Neuronal stem cell (in vitro differentiated cells): ENCODE data around the gene GPI.

ENCODE experiments used
- DNase-seq: peaks from one replicate; pipeline ENCODE4 v3.0.0-alpha.2; 2013; ENCODE audit warnings: low spot score
- H2AFZ ChIP-seq: one replicate; pipeline ENCODE4 v1.6.1; 2013; ENCODE audit warnings: mild to moderate bottlenecking, low read length, inconsistent platforms
- H2AK5ac ChIP-seq: 2 replicates; pipeline ENCODE4 v1.6.1; 2013; ENCODE audit warnings: low read depth, mild to moderate bottlenecking, inconsistent platforms, low read length, moderate library complexity, mixed read lengths
- H2BK120ac ChIP-seq: 2 replicates; pipeline ENCODE4 v1.6.1; 2013; ENCODE audit warnings: low read depth, mild to moderate bottlenecking, inconsistent platforms, low read length, moderate library complexity, mixed read lengths
- H2BK12ac ChIP-seq: one replicate; pipeline ENCODE4 v1.6.1; 2013; ENCODE audit warnings: low read length, inconsistent platforms
- H2BK15ac ChIP-seq: 2 replicates; pipeline ENCODE4 v1.6.1; 2013; ENCODE audit warnings: mild to moderate bottlenecking, low read length, inconsistent platforms, mixed read lengths
- H2BK5ac ChIP-seq: one replicate; pipeline ENCODE4 v1.6.1; 2013; ENCODE audit warnings: inconsistent platforms, mild to moderate bottlenecking, low read length, moderate library complexity
- H3K14ac ChIP-seq: one replicate; pipeline ENCODE4 v1.6.1; 2013; ENCODE audit warnings: low read length, inconsistent platforms
- H3K18ac ChIP-seq: 2 replicates; pipeline ENCODE4 v1.6.1; 2013; ENCODE audit warnings: low read length, inconsistent platforms
- H3K23ac ChIP-seq: 2 replicates; pipeline ENCODE4 v1.6.1; 2013; ENCODE audit warnings: low read depth, mild to moderate bottlenecking, mixed read lengths, low read length, inconsistent platforms; ENCODE audit not compliant: poor library complexity
- H3K27ac ChIP-seq: replicated peaks from 3 replicates; pipeline ENCODE4 v1.5.1; 2013; ENCODE audit warnings: low read length, inconsistent platforms
- H3K27me3 ChIP-seq, 3 experiments: 2 replicates each; pipeline ENCODE4 v1.6.1; 2013; ENCODE audit warnings: low read length in 3 of 3, mild to moderate bottlenecking in 2 of 3, inconsistent platforms in 1 of 3, low read depth in 1 of 3, mixed read lengths in 1 of 3, moderate library complexity in 1 of 3; ENCODE audit not compliant: control insufficient read depth in 3 of 3, insufficient read depth in 3 of 3
- H3K36me3 ChIP-seq, 2 donors: replicated peaks in 1 of 2; 2 replicates each; pipeline ENCODE4 v1.6.1; 2013; ENCODE audit warnings: low read length in 2 of 2; ENCODE audit not compliant: control insufficient read depth in 2 of 2, insufficient read depth in 2 of 2
- H3K4ac ChIP-seq: 2 replicates; pipeline ENCODE4 v1.6.1; 2013; ENCODE audit warnings: inconsistent platforms, mild to moderate bottlenecking, low read length, moderate library complexity
- H3K4me1 ChIP-seq, 2 donors: 1 replicate in 1 of 2; 2 replicates in 1 of 2; pipeline ENCODE4 v1.6.1; 2013; ENCODE audit warnings: low read length in 2 of 2, low read depth in 1 of 2; ENCODE audit not compliant: control insufficient read depth in 2 of 2, insufficient read depth in 1 of 2
- H3K4me2 ChIP-seq: one replicate; pipeline ENCODE4 v1.6.1; 2013; ENCODE audit warnings: mild to moderate bottlenecking, low read length, inconsistent platforms; ENCODE audit not compliant: insufficient read depth, poor library complexity, severe bottlenecking
- H3K4me3 ChIP-seq, 2 donors: 2 replicates each; pipeline ENCODE4 v1.5.1; 2013; ENCODE audit warnings: low read length in 2 of 2, mild to moderate bottlenecking in 2 of 2, inconsistent platforms in 1 of 2, moderate library complexity in 1 of 2
- H3K79me1 ChIP-seq: one replicate; pipeline ENCODE4 v1.6.1; 2013; ENCODE audit warnings: low read depth, mild to moderate bottlenecking, inconsistent platforms, low read length, moderate library complexity
- H3K9ac ChIP-seq: one replicate; pipeline ENCODE4 v1.6.1; 2013; ENCODE audit warnings: mild to moderate bottlenecking, low read depth, low read length, inconsistent platforms; ENCODE audit not compliant: poor library complexity
- H3K9me3 ChIP-seq, 2 donors: replicated peaks in 1 of 2; 2 replicates each; pipeline versions ENCODE3 to v1.6.1; 2013; ENCODE audit warnings: low read length in 2 of 2, mild to moderate bottlenecking in 2 of 2, inconsistent platforms in 1 of 2, low read depth in 1 of 2, mixed read lengths in 1 of 2, moderate library complexity in 1 of 2; ENCODE audit not compliant: control insufficient read depth in 2 of 2, insufficient read depth in 1 of 2
- H4K8ac ChIP-seq: one replicate; pipeline ENCODE4 v1.6.1; 2013; ENCODE audit warnings: low read depth, mild to moderate bottlenecking, inconsistent platforms, low read length, moderate library complexity
- H4K91ac ChIP-seq: one replicate; pipeline ENCODE4 v1.6.1; 2013; ENCODE audit warnings: low read length, low read depth, mild to moderate bottlenecking, inconsistent platforms; ENCODE audit not compliant: poor library complexity
- WGBS, 2 donors: extraction: QIAGEN DNeasy Blood & Tissue Kit; methylation state at CpG; one replicate each; pipeline ENCODE4 v1.1.7; 2013; ENCODE audit warnings: missing lambda C conversion rate in 2 of 2, mixed read lengths in 1 of 2; ENCODE audit not compliant: insufficient read length in 2 of 2, insufficient replicate concordance in 1 of 2; ENCODE audit errors: extremely low coverage in 2 of 2; 5-methylcytosine and 5-hydroxymethylcytosine counted together

GPI gene

DNA sequence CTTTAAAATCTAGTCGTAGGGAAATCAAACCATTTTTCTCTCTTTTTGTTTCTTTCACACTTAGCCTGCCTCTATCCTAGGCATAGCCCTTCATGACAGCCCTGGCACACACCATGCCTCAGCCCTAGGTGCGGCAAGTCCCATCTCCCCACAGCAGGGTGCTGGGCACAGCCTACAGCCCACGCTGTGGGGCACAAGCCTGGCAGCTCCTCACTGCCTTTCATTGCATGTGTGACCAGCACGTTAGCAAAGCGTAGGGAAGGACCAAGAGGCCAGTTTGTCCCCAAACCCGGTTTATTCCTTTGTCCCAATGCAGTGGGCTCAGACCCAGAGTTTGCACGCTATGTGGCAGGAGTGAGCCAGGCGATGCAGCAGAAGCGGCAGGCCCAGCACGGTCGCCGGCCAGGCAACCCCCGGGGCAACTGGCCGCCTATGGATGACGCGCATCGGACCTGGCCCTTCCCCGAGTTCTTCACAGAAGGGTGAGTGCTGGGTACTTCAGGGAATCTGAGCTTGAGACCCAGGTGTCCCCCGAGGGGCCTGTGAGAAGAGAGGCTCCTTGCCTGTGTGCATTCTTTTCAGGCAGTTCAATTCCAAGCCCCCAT is 17.3 kb upstream of the GPI start:
- Histone ChIP-seq H3K27ac (no peak overlapping the region), H2BK12ac (no peak overlapping the region), H2BK5ac (peak overlapping the region; percentile 84), H2BK120ac (no peak overlapping the region), H3K4me2 (no peak overlapping the region), H4K91ac (no peak overlapping the region), H3K18ac (no peak overlapping the region), H2BK15ac (no peak overlapping the region), H3K4me3 (peak overlapping the region in 1 of 2 donors; percentile 43), H3K9me3 (peaks cover 4% of the 10 kb centered on the region in 2 donors), H3K14ac (no peak overlapping the region), H2AFZ (no peak overlapping the region), H2AK5ac (no peak overlapping the region), H3K23ac (no peak overlapping the region), H3K4me1 (no peaks in the 10 kb centered on the region), H3K4ac (no peak overlapping the region), H4K8ac (no peak overlapping the region), H3K36me3 (peaks cover 22 to 83% of the 10 kb centered on the region in 2 donors), H3K27me3 (no peaks in the 10 kb centered on the region), H3K9ac (peak overlapping the region; percentile 50), H3K79me1 (peaks cover 4% of the 10 kb centered on the region)
- WGBS, 2 donors = no CpG with 5 or more reads among the region's 19 CpGs
- no peak for DNase-seq

DNA sequence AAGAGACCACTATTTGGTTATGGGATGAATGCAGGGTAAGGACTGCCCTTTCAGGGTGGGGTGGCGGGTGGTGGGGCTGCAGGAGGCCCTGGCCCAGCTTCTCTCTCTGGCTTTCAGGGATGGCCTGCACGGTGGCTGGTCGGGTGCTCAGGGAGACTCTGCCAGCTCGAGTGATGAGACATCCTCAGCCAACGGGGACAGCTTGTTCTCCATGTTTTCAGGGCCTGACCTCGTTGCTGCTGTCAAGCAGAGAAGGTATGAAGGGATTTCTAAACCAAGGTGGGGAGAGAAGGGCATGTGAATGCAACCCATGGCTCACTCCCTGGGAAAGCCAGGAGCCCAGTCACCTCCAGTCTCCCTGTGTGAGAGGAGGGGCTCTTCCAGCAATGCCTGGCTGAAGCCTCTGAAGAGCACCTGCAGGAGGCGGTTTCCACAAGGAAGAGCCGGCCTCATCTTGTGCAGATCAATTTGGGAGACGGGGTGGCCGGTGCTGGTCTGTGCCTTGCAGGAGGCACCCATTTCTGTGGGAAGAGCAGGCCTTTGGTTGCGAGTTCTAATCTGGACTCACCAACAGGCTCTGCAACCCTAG is 16.0 kb upstream of the GPI start:
- peaks cover 4% of the 10 kb centered on the region for H3K79me1 ChIP-seq
- H3K9ac ChIP-seq = no peak overlapping the region
- no peak overlapping the region for H3K14ac ChIP-seq
- no peak overlapping the region for H4K8ac ChIP-seq
- H2AFZ ChIP-seq = no peak overlapping the region
- H3K18ac ChIP-seq = no peak overlapping the region
- H2BK15ac ChIP-seq = no peak overlapping the region
- peaks cover 31 to 84% of the 10 kb centered on the region in 2 donors for H3K36me3 ChIP-seq
- no peak overlapping the region for H3K23ac ChIP-seq
- H2AK5ac ChIP-seq = no peak overlapping the region
- no peaks in the 10 kb centered on the region for H3K4me1 ChIP-seq
- H3K27ac ChIP-seq = no peak overlapping the region
- no peak overlapping the region for H2BK5ac ChIP-seq
- H3K27me3 ChIP-seq = no peaks in the 10 kb centered on the region
- H3K9me3 ChIP-seq = peaks cover 4% of the 10 kb centered on the region in 2 donors
- no peak overlapping the region for H2BK120ac ChIP-seq
- WGBS, 2 donors = no CpG with 5 or more reads among the region's 11 CpGs
- no peak overlapping the region for H3K4me2 ChIP-seq
- H3K4ac ChIP-seq = no peak overlapping the region
- H4K91ac ChIP-seq = no peak overlapping the region
- no peak for DNase-seq
- no peak overlapping the region for H2BK12ac ChIP-seq
- no peak overlapping the region for H3K4me3 ChIP-seq

DNA sequence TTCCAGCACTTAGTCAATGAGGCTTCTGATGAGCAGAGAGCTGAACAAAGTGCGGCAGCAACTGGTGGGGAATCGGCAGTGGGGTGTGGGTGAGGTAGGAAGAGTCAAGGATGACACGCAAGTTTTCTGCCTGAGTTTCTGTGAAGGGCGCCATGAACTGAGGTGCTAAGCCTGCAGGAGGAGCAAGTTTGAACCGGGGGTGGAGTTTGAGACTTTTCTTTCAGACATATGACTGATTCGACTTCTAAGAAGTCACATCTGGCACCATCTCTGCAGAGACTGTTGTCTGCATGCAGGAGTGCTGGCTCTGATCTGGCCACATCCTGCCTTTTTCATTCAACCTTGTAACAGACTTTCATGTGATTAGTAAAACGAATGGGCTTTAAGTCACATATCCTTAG is 14.8 kb upstream of the GPI start:
- H4K8ac ChIP-seq = no peak overlapping the region
- no peak overlapping the region for H3K18ac ChIP-seq
- H3K27me3 ChIP-seq = no peaks in the 10 kb centered on the region
- DNase-seq = no peak
- no peak overlapping the region for H2BK120ac ChIP-seq
- H4K91ac ChIP-seq = no peak overlapping the region
- WGBS, 2 donors = no CpG with 5 or more reads among the region's 7 CpGs
- H2BK5ac ChIP-seq = no peak overlapping the region
- H3K4me2 ChIP-seq = no peak overlapping the region
- no peak overlapping the region for H3K9ac ChIP-seq
- H2AK5ac ChIP-seq = no peak overlapping the region
- H3K36me3 ChIP-seq = peaks cover 36 to 86% of the 10 kb centered on the region in 2 donors
- no peak overlapping the region for H2AFZ ChIP-seq
- peaks cover 2 to 3% of the 10 kb centered on the region in 2 donors for H3K9me3 ChIP-seq
- no peak overlapping the region for H3K27ac ChIP-seq
- H3K79me1 ChIP-seq = peaks cover 4% of the 10 kb centered on the region
- H3K23ac ChIP-seq = no peak overlapping the region
- H3K4me1 ChIP-seq = no peaks in the 10 kb centered on the region
- no peak overlapping the region for H2BK15ac ChIP-seq
- H3K4me3 ChIP-seq = no peak overlapping the region
- H2BK12ac ChIP-seq = no peak overlapping the region
- no peak overlapping the region for H3K14ac ChIP-seq
- H3K4ac ChIP-seq = no peak overlapping the region

DNA sequence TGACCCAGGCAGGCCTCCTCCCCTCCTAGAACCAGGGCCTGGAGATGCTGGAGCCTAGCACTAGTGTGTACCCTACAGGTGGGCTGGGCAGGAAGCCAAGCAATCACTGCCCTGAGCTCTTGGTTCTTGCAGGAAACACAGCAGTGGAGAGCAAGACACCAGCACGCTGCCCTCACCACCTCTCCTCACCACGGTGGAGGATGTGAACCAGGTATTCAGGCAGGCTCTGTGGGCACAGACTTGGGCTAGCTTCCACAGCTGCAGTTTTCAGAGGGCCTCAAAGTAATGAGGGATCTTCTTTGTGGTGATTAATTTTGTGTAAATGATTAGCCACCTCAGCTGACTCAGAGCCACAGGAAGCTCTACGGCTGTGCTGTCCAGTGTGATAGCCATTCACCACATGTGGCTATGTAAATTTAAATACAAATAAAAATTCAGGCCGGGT is 13.6 kb upstream of the GPI start:
- Histone ChIP-seq H2BK12ac (no peak overlapping the region), H3K9ac (no peak overlapping the region), H2BK15ac (no peak overlapping the region), H4K91ac (no peak overlapping the region), H3K27me3 (no peaks in the 10 kb centered on the region), H2BK120ac (no peak overlapping the region), H3K9me3 (peaks cover 0 to 2% of the 10 kb centered on the region in 2 donors), H3K4me1 (no peaks in the 10 kb centered on the region), H3K79me1 (peaks cover 4% of the 10 kb centered on the region), H4K8ac (no peak overlapping the region), H3K4me2 (no peak overlapping the region), H3K23ac (no peak overlapping the region), H3K4ac (no peak overlapping the region), H3K18ac (no peak overlapping the region), H2AK5ac (no peak overlapping the region), H3K4me3 (no peak overlapping the region), H3K27ac (no peak overlapping the region), H2AFZ (no peak overlapping the region), H3K36me3 (peaks cover 35 to 81% of the 10 kb centered on the region in 2 donors), H3K14ac (no peak overlapping the region), H2BK5ac (no peak overlapping the region)
- no peak for DNase-seq
- WGBS, 2 donors = no CpG with 5 or more reads among the region's 4 CpGs
